H1 (cell line): ENCODE data around the gene SPACA9.

Source experiments
- CBX5 ChIP-seq: fragments of 300-800, 300-1000 bp; sonication (generic); IDR thresholded peaks from 2 replicates; pipeline ENCODE4 v1.7.1; 2016; ENCODE audit warnings: antibody characterized with exemption, low read length, low read depth
- CTCF ChIP-seq, 3 experiments: IDR thresholded peaks; 1 replicate in 2 of 3; 2 replicates in 1 of 3; pipeline versions ENCODE4 v1.5.1 to v1.6.1; 2011; ENCODE audit warnings: low read length in 3 of 3, mild to moderate bottlenecking in 3 of 3, inconsistent platforms in 2 of 3, low read depth in 1 of 3, moderate library complexity in 1 of 3; ENCODE audit not compliant: insufficient read depth in 1 of 3; ENCODE audit errors: control extremely low read depth in 1 of 3
- GABPA ChIP-seq: IDR thresholded peaks from 2 replicates; pipeline ENCODE4 v1.6.1; 2011; ENCODE audit warnings: mild to moderate bottlenecking, low read length, moderate library complexity, borderline replicate concordance; ENCODE audit not compliant: insufficient read depth
- MAX ChIP-seq: IDR thresholded peaks from 2 replicates; pipeline ENCODE4 v1.6.1; 2012; ENCODE audit warnings: inconsistent platforms
- POLR2AphosphoS5 ChIP-seq: IDR thresholded peaks from 2 replicates; pipeline ENCODE4 v1.6.1; 2011; ENCODE audit warnings: low read depth, low read length

- TF ChIP-seq CTCF (IDR thresholded peaks at IDR 0.05; ENCODE audit: control extremely low read depth in 1 of 3, insufficient read depth in 1 of 3, low read depth in 1 of 3, low read length in 3 of 3) (no peak), GABPA (no peak), CBX5 (no peak), MAX (no peak), POLR2AphosphoS5 (no peak)
Observed at GRCh38 chr9:132923346-132923902, 44.7 kb downstream of the SPACA9 start.
